Osteoblast (primary cell): Measurements from ENCODE around the gene OR10H5. TPM values are rescaled to one million over a fixed set of nuclear protein-coding genes. Genes with fewer than 3 reads are reported as not detected.
"Not testable (repeated sequence)": the region's sequence is repeated elsewhere in the genome, so short reads cannot be mapped to it uniquely, and the experiment has no call there.

Experiments used
- DNase-seq: peaks from one replicate; pipeline ENCODE4 v3.0.0; 2011; ENCODE audit warnings: low spot score, mixed read lengths; ENCODE audit not compliant: insufficient read length; ENCODE audit errors: missing footprints
- H2AFZ ChIP-seq: 2 replicates; pipeline ENCODE4 v1.6.0; 2011; ENCODE audit warnings: mild to moderate bottlenecking, low read length
- H3K27ac ChIP-seq: 2 replicates; pipeline ENCODE4 v1.5.1; 2011; ENCODE audit warnings: mild to moderate bottlenecking, low read depth, low read length, moderate library complexity
- H3K27me3 ChIP-seq: 2 replicates; pipeline ENCODE4 v1.6.0; 2012; ENCODE audit warnings: mild to moderate bottlenecking, control low read depth, inconsistent platforms, low read length, moderate library complexity; ENCODE audit not compliant: insufficient read depth
- H3K36me3 ChIP-seq: 2 replicates; pipeline ENCODE4 v1.5.1; 2011; ENCODE audit warnings: mild to moderate bottlenecking, low read length, control low read depth, moderate library complexity; ENCODE audit not compliant: insufficient read depth
- H3K4me1 ChIP-seq: 2 replicates; pipeline ENCODE4 v1.5.1; 2011; ENCODE audit warnings: mild to moderate bottlenecking, low read length, control low read depth, moderate library complexity; ENCODE audit not compliant: insufficient read depth
- H3K4me2 ChIP-seq: 2 replicates; pipeline ENCODE4 v1.6.0; 2011; ENCODE audit warnings: mild to moderate bottlenecking, low read length; ENCODE audit not compliant: insufficient read depth
- H3K4me3 ChIP-seq: fragments of 200-600 bp; sonication (generic); 3 replicates; pipeline ENCODE4 v1.5.1; 2012; ENCODE audit warnings: mild to moderate bottlenecking, low read length, inconsistent platforms; ENCODE audit not compliant: insufficient read depth
- H3K79me2 ChIP-seq: 2 replicates; pipeline ENCODE4 v1.6.0; 2012; ENCODE audit warnings: mild to moderate bottlenecking, low read length, control low read depth, inconsistent platforms; ENCODE audit not compliant: insufficient read depth
- H3K9me3 ChIP-seq: 2 replicates; pipeline ENCODE4 v1.5.1; 2011; ENCODE audit warnings: low read depth, low read length, control low read depth
- H4K20me1 ChIP-seq: 2 replicates; pipeline ENCODE4 v1.6.0; 2012; ENCODE audit warnings: mild to moderate bottlenecking, low read length, control low read depth; ENCODE audit not compliant: insufficient read depth
- total RNA-seq: library from RNA; depleted of rRNA; stranded (reverse); fragments of >200 nt; gene quantifications from 2 replicates; pipeline ENCODE4 v1.2.3, GENCODE V29; 2012
- TF ChIP-seq, protein P1 (sequence below): IDR thresholded peaks from 2 replicates; pipeline ENCODE4 v1.5.1; 2011; ENCODE audit warnings: mild to moderate bottlenecking, low read depth, low read length, moderate library complexity; ENCODE audit errors: extremely low read depth

Gene OR10H5
- total RNA-seq, 1 donor, result not detected

- no peaks in the 10 kb centered on the region for H3K27me3 ChIP-seq
- H3K27ac ChIP-seq, result no peak overlapping the region
- H3K79me2 ChIP-seq, result no peaks in the 10 kb centered on the region
- no peak overlapping the region for H2AFZ ChIP-seq
- TF ChIP-seq, protein P1, sequence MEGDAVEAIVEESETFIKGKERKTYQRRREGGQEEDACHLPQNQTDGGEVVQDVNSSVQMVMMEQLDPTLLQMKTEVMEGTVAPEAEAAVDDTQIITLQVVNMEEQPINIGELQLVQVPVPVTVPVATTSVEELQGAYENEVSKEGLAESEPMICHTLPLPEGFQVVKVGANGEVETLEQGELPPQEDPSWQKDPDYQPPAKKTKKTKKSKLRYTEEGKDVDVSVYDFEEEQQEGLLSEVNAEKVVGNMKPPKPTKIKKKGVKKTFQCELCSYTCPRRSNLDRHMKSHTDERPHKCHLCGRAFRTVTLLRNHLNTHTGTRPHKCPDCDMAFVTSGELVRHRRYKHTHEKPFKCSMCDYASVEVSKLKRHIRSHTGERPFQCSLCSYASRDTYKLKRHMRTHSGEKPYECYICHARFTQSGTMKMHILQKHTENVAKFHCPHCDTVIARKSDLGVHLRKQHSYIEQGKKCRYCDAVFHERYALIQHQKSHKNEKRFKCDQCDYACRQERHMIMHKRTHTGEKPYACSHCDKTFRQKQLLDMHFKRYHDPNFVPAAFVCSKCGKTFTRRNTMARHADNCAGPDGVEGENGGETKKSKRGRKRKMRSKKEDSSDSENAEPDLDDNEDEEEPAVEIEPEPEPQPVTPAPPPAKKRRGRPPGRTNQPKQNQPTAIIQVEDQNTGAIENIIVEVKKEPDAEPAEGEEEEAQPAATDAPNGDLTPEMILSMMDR, result no peak
- H3K4me3 ChIP-seq, result no peak overlapping the region
- no peaks in the 10 kb centered on the region for H3K9me3 ChIP-seq
- H3K4me2 ChIP-seq, result no peak overlapping the region
- DNase-seq, result no peak
- no peaks in the 10 kb centered on the region for H3K36me3 ChIP-seq
- H3K4me1 ChIP-seq, result no peaks in the 10 kb centered on the region
- H4K20me1 ChIP-seq, result no peaks in the 10 kb centered on the region
These were observed 41.8 kb downstream of the OR10H5 start for GRCh38 chr19:15829306-15829698.

DNA sequence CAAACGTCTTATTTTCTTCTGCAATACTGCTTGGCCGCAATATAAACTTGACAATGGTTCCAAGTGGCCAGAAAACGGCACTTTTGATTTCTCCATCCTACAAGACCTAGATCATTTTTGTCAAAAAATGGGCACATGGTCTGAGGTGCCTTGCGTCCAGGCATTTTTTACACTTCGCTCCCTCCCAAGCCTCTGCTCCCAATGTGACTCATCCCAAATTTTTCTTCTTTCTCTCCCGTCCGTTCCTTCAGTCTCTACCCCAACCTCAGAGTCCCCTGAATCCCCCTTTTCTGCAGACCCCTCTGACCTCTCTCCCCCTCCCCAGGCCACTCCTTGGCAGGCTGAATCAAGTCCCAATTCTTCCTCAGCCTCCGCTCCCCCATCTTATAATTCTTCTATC is 42.3 kb downstream of the OR10H5 start:
- Histone ChIP-seq H3K36me3 (no peaks in the 10 kb centered on the region), H3K9me3 (no peaks in the 10 kb centered on the region), H3K27ac (no peak overlapping the region), H3K4me1 (no peaks in the 10 kb centered on the region), H3K27me3 (no peaks in the 10 kb centered on the region), H4K20me1 (no peaks in the 10 kb centered on the region), H3K79me2 (no peaks in the 10 kb centered on the region), H3K4me3 (no peak overlapping the region), H3K4me2 (no peak overlapping the region), H2AFZ (no peak overlapping the region)
- TF ChIP-seq, protein P1, result no peak
- no peak for DNase-seq

DNA sequence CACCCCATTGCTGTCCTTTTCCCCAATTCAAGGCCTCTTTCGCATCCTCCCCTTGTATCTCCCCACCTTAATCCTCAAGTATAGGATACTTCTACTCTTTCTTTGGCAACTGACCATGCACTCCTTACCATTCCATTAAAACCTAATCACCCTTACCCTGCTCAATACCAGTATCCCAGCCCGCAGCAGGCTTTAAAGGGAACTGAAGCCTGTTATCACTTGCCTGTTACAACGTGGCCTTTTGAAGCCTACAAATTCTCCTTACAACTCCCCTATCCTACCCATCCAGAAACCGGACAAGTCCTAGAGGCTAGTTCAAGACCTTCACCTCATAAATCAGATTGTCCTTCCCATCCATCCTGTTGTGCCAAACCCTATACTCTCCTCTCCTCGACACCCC is 44.2 kb downstream of the OR10H5 start:
- TF ChIP-seq, protein P1, result no peak
- Histone ChIP-seq H2AFZ (no peak overlapping the region), H3K4me1 (no peaks in the 10 kb centered on the region), H3K9me3 (no peaks in the 10 kb centered on the region), H3K4me3 (no peak overlapping the region), H3K27me3 (no peaks in the 10 kb centered on the region), H3K36me3 (no peaks in the 10 kb centered on the region), H3K27ac (no peak overlapping the region), H3K4me2 (no peak overlapping the region), H3K79me2 (no peaks in the 10 kb centered on the region), H4K20me1 (no peaks in the 10 kb centered on the region)
- DNase-seq, result no peak

DNA sequence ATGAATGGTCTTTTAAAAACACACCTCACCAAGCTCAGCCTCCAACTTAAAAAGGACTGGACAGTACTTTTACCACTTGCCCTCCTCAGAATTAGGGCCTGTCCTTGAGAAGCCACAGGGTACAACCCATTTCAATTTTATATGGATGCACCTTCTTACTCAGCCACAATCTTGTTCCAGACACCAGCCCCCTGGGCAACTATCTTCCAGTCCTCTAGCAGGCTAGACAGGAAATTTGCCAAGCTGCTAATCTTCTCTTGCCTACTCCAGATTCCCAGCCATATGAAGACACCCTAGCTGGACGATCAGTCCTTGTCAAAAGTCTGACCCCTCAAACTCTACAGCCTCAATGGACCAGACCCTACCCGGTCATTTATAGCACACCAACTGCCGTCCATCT is 46.8 kb downstream of the OR10H5 start:
- not testable (repeated sequence) for H3K4me1 ChIP-seq, H4K20me1 ChIP-seq, H3K9me3 ChIP-seq, H3K27ac ChIP-seq, H3K4me3 ChIP-seq, H3K4me2 ChIP-seq, DNase-seq, H3K36me3 ChIP-seq, H3K79me2 ChIP-seq, H2AFZ ChIP-seq, H3K27me3 ChIP-seq

- H3K27ac ChIP-seq, result peak overlapping the region; percentile 86
- DNase-seq, result not testable (repeated sequence)
These were observed 48.3 kb downstream of the OR10H5 start for GRCh38 chr19:15835565-15836329.

More at GRCh38 chr19:15835565-15836329, 48.3 kb downstream of the OR10H5 start:
- not testable (repeated sequence) for H3K79me2 ChIP-seq, H3K4me1 ChIP-seq, H3K9me3 ChIP-seq, H3K36me3 ChIP-seq, H4K20me1 ChIP-seq, H3K27me3 ChIP-seq
- Histone ChIP-seq H2AFZ (peak overlapping the region; percentile 96), H3K4me2 (peak overlapping the region; percentile 83), H3K4me3 (peak overlapping the region; percentile 94)
